Right lobe of liver (tissue), 6 donors: ENCODE data around the gene INPP5A. TPM values are rescaled to one million over a fixed set of nuclear protein-coding genes. Genes with fewer than 3 reads are reported as not detected.
A peak's percentile ranks its signal among the peaks of the same experiment; 100 is the strongest.

Experiments
- ATAC-seq, 4 donors: fragments of 200-7000 bp; cut with Tn5 transposase; one replicate each; pipeline ENCODE4 v1.9.1; 2020; ENCODE audit warnings: mild to moderate bottlenecking in 4 of 4, moderate library complexity in 4 of 4
- DNase-seq, 3 donors: peaks; one replicate each; pipeline ENCODE4 v3.0.0-alpha.2; 2020
- H3K27ac ChIP-seq, 3 donors: fragments of 200-600 bp; one replicate each; pipeline ENCODE4 v1.8.0; 2022
- H3K27me3 ChIP-seq, 2 donors: fragments of 200-600 bp; one replicate each; pipeline ENCODE4 v1.8.0; 2022
- H3K36me3 ChIP-seq, 4 donors: fragments of 200-600 bp; sonication (generic) in 1 of 4; one replicate each; pipeline versions ENCODE4 v1.5.1 to v1.8.0; 2017 to 2022; ENCODE audit warnings: control low read depth in 1 of 4
- H3K4me1 ChIP-seq, 4 donors: fragments of 200-600 bp; sonication (generic) in 1 of 4; one replicate each; pipeline versions ENCODE4 v1.5.1 to v1.8.0; 2017 to 2022; ENCODE audit warnings: control low read depth in 1 of 4
- H3K4me3 ChIP-seq, 3 donors: fragments of 200-600 bp; one replicate each; pipeline ENCODE4 v1.8.0; 2022
- H3K9me3 ChIP-seq, 4 donors: fragments of 200-600 bp; sonication (generic) in 1 of 4; one replicate each; pipeline versions ENCODE4 v1.5.1 to v1.8.0; 2017 to 2022; ENCODE audit warnings: control low read depth in 1 of 4
- POLR2A ChIP-seq: fragments of 450-650 bp; IDR thresholded peaks from one replicate; pipeline ENCODE4 v1.6.1; 2017; ENCODE audit warnings: antibody characterized with exemption, mild to moderate bottlenecking
- WGBS: methylation state at CpG from one replicate; pipeline ENCODE4 v1.1.6; 2018; ENCODE audit warnings: low coverage, low lambda C conversion rate; ENCODE audit not compliant: insufficient coverage; ENCODE audit errors: missing lambda C conversion rate; 5-methylcytosine and 5-hydroxymethylcytosine counted together
- intact Hi-C, 2 donors: fragments of 100-400 bp; cut with DNase I; formaldehyde crosslinking; loops; one replicate each; pipeline versions ENCODE4 v1.11.2 to v1.14.1; 2022
- total RNA-seq, 6 experiments: library from RNA; depleted of rRNA in 2 of 6; stranded (reverse); fragments of >200 nt in 2 of 6; fragmentation: NEBNext Ultra II Directional in 3 of 6; extraction: Animal tissue kit (Norgen Biotek cat#: 25700) in 3 of 6; gene quantifications; one replicate each; pipeline versions ENCODE4 v1.1.0 to v1.2.4, GENCODE V29; 2016 to 2023
- TF ChIP-seq, protein P1 (sequence below), 4 donors: fragments of 200-600 bp in 3 of 4; fragments of 450-650 bp in 1 of 4; IDR thresholded peaks; one replicate each; pipeline versions ENCODE4 v1.5.1 to v1.8.0; 2016 to 2022; ENCODE audit warnings: antibody characterized with exemption in 4 of 4, mild to moderate bottlenecking in 2 of 4
- donor health status: DM: no; HTN: yes; CAD: no.
- donor health status: DM: no; HTN: no; CAD: no.
- donor health status: DM: no; HTN: no; CAD: no.
- donor health status: DM: no; HTN: yes; CAD: no.
- donor health status: DM: no; HTN: yes; CAD: no.

Gene INPP5A
- total RNA-seq, 6 experiments from 2014 or later, result 12.5 to 24.6 (median 16.9) TPM

DNA sequence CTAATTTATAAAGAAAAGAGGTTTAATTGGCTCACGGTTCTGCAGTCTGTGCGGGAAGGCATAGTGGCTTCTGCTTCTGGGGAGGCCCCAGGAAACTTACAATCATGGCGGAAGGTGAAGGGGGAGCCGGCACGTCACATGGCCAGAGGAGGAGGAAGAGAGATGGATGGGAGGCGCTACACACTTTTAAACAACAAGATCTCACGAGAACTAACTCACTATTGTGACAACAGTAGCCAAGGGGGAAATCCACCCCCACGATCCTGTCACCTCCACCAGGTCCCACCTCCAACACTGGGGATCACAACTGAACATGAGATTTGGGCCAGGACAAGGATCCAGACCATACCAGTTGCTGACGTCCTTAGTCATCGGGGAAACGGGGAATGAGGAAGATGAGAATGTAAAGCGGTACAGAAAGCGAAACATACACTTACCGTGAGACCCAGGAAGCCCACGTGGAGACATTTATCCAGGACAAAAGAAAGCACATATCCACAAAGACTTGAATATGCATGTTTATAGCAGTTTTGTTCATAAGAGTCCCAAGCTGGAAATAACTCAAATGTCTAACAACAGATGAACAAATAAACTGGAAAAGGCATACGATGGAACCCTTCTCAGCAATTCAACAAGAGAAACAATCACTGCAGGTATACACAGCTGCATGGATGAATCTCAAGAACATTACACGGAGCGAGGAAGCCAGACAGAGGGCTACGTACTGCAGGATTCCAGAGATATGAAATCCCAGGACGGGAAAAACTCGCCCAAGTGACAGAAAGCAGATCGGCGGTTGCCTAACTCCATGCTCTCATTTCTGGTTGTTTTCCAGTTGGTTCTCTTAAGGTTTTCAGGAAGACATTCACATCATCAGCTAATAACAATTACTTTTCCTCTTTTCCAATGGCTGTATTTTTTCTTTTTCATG, 26.2 kb upstream of the INPP5A start:
- ATAC-seq, result no peak
- no peak for TF ChIP-seq POLR2A
- TF ChIP-seq, protein P1, sequence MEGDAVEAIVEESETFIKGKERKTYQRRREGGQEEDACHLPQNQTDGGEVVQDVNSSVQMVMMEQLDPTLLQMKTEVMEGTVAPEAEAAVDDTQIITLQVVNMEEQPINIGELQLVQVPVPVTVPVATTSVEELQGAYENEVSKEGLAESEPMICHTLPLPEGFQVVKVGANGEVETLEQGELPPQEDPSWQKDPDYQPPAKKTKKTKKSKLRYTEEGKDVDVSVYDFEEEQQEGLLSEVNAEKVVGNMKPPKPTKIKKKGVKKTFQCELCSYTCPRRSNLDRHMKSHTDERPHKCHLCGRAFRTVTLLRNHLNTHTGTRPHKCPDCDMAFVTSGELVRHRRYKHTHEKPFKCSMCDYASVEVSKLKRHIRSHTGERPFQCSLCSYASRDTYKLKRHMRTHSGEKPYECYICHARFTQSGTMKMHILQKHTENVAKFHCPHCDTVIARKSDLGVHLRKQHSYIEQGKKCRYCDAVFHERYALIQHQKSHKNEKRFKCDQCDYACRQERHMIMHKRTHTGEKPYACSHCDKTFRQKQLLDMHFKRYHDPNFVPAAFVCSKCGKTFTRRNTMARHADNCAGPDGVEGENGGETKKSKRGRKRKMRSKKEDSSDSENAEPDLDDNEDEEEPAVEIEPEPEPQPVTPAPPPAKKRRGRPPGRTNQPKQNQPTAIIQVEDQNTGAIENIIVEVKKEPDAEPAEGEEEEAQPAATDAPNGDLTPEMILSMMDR (IDR thresholded peaks at IDR 0.05), result no peak
- Histone ChIP-seq H3K4me1 (peaks cover 0 to 10% (median 0%) of the 10 kb centered on the region in 4 donors), H3K27me3 (no peaks in the 10 kb centered on the region), H3K36me3 (no peaks in the 10 kb centered on the region), H3K9me3 (no peaks in the 10 kb centered on the region), H3K27ac (no peak overlapping the region), H3K4me3 (no peak overlapping the region)
- no peak for DNase-seq
- intact Hi-C loops, result no loop called here
- 77% methylated on average over 19 of the region's 23 CpGs for WGBS

DNA sequence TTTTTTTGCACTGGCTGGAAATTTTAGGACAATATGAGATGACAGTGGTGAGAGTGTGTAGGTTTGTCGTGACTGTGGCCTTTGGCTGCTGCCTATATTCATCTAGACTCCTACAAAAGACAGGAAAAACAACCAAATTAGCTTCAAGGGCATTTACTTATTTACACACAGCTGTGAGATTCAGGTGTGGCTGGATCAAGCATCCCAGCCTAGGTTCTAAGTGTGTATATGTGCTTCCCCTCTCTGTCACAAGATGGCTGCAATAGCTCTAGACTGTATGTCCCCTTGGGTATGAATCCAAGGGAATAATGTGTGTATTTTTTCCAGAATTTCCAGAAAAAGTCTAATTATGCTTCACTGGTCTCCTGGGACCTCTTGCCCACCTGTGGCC, 25.5 kb upstream of the INPP5A start:
- Histone ChIP-seq H3K4me3 (no peak overlapping the region), H3K36me3 (no peaks in the 10 kb centered on the region), H3K4me1 (peaks cover 2 to 16% (median 4%) of the 10 kb centered on the region in 4 donors), H3K27ac (no peak overlapping the region), H3K27me3 (no peaks in the 10 kb centered on the region), H3K9me3 (no peaks in the 10 kb centered on the region)
- DNase-seq (no peak), ATAC-seq (no peak)
- intact Hi-C loops, result no loop called here
- no peak for TF ChIP-seq POLR2A
- TF ChIP-seq, protein P1 (IDR thresholded peaks at IDR 0.05), result no peak
- 80% methylated on average over 1 of the region's 1 CpG for WGBS

DNA sequence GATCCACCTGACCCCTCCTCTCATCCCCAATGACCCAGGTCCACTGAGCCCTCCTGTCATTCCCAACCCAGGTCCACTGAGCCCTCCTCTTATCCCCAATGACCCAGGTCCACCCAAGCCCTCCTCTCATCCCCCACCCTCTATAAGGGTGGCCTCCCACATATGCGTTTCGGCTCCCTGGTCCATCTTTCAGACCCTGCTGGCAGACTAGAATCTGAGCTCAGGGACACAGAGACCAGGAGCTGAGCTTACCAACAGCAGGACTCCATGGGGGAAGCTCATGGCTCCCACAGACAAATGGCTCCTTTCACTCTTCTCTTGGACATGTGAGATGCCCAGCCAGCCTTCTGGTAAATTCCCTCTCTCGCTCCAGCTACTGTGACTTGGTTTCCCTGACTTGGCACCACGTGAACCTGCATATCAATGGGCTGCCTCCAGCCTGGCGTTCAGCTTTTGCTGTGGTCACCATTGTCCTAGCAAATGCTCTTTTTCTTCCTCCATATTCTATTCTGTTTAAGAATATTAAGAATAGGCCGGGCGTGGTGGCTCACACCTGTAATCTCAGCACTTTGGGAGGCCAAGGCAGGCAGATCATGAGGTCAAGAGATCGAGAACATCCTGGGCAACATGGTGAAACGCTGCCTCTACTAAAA, 24.8 kb upstream of the INPP5A start:
- no peaks in the 10 kb centered on the region for H3K36me3 ChIP-seq
- no peaks in the 10 kb centered on the region for H3K27me3 ChIP-seq
- no peaks in the 10 kb centered on the region for H3K9me3 ChIP-seq
- H3K4me1 ChIP-seq, result peaks cover 2 to 20% (median 10%) of the 10 kb centered on the region in 4 donors
- DNase-seq (no peak), ATAC-seq (no peak)
- TF ChIP-seq, protein P1 (IDR thresholded peaks at IDR 0.05), result no peak
- TF ChIP-seq POLR2A, result no peak
- intact Hi-C loops, result no loop called here
- H3K4me3 ChIP-seq, result no peak overlapping the region
- WGBS, result 95% methylated on average over 7 of the region's 9 CpGs
- no peak overlapping the region for H3K27ac ChIP-seq

DNA sequence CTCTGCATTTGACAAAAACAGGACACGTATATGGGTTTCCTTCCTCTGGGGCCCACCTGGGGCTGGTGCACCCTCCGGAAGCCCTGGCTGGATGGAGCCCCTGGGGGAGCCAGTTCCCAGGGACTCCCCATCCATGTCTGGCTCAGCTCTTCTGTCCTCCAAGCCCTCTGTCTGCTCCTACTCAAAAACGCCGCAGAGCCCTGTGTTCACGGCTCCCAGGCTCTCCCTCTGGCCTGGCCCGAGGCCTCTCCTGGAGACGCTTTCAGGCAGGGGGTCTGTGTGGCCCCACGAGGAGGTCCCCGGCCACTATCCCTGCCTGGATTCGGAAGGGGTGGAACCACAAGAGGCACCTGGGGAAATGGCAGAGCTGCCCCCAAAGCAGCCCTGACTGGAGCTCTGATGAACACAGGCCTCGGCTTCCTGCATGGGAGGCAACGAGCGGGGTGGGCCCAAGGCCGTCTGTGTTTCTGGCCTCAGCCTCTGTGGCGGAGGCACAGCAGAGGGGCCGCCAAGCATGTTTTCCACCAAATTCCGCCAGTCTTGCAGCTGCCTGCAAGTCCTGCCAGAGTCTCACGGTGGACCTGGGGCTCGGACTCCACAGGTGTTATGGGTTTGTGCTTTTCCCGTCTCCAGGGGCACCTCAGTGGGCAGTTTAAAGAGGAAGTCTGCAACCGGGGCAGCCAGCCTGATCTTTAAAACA, 22.6 kb upstream of the INPP5A start:
- DNase-seq (peak in 2 of 3 donors; percentile 39 to 47), ATAC-seq (no peak)
- TF ChIP-seq POLR2A, result no peak
- TF ChIP-seq, protein P1 (IDR thresholded peaks at IDR 0.05), result no peak

More for the DNA sequence above, 22.6 kb upstream of the INPP5A start:
- no peaks in the 10 kb centered on the region for H3K36me3 ChIP-seq
- intact Hi-C loops, result no loop called here
- H3K9me3 ChIP-seq, result no peaks in the 10 kb centered on the region
- H3K27ac ChIP-seq, result no peak overlapping the region
- no peak overlapping the region for H3K4me3 ChIP-seq
- peaks cover 3 to 33% (median 17%) of the 10 kb centered on the region in 4 donors for H3K4me1 ChIP-seq
- H3K27me3 ChIP-seq, result no peaks in the 10 kb centered on the region
- 46% methylated on average over 5 of the region's 21 CpGs for WGBS
